Trophoblast cell (in vitro differentiated cells and primary cell): Measurements from ENCODE around the gene ATXN1.
A peak's percentile ranks its signal among the peaks of the same experiment; 100 is the strongest.

ENCODE experiments used
- DNase-seq, 2 donors: peaks; one replicate each; pipeline ENCODE4 v3.0.0-alpha.2; 2016
- H2AFZ ChIP-seq: 2 replicates; pipeline ENCODE4 v1.6.1; 2013; ENCODE audit warnings: low read length, moderate library complexity, mild to moderate bottlenecking; ENCODE audit not compliant: insufficient read depth, poor library complexity
- H2AK5ac ChIP-seq: 2 replicates; pipeline ENCODE4 v1.6.1; 2013; ENCODE audit warnings: mild to moderate bottlenecking, low read length
- H2BK120ac ChIP-seq: 2 replicates; pipeline ENCODE4 v1.6.1; 2013; ENCODE audit warnings: low read length, mild to moderate bottlenecking, moderate library complexity; ENCODE audit not compliant: insufficient read depth, poor library complexity
- H2BK12ac ChIP-seq: 2 replicates; pipeline ENCODE4 v1.6.1; 2013; ENCODE audit warnings: mild to moderate bottlenecking, low read length, moderate library complexity
- H2BK5ac ChIP-seq: 2 replicates; pipeline ENCODE4 v1.6.1; 2013; ENCODE audit warnings: low read length, low read depth, moderate library complexity, mild to moderate bottlenecking; ENCODE audit not compliant: poor library complexity
- H3K14ac ChIP-seq: 2 replicates; pipeline ENCODE4 v1.6.1; 2013; ENCODE audit warnings: mild to moderate bottlenecking, low read length
- H3K18ac ChIP-seq: 2 replicates; pipeline ENCODE4 v1.6.1; 2013; ENCODE audit warnings: mild to moderate bottlenecking, low read length
- H3K23ac ChIP-seq: 2 replicates; pipeline ENCODE4 v1.6.1; 2013; ENCODE audit warnings: low read length
- H3K27ac ChIP-seq: 2 replicates; pipeline ENCODE4 v1.5.1; 2013; ENCODE audit warnings: low read depth, mild to moderate bottlenecking, inconsistent platforms, low read length, moderate library complexity
- H3K27me3 ChIP-seq: 2 replicates; pipeline ENCODE4 v1.6.1; 2013; ENCODE audit warnings: inconsistent platforms, mild to moderate bottlenecking, low read length, moderate library complexity; ENCODE audit not compliant: insufficient read depth
- H3K36me3 ChIP-seq, 2 experiments: 1 replicate in 1 of 2; 2 replicates in 1 of 2; pipeline ENCODE4 v1.6.1; 2013; ENCODE audit warnings: low read length in 2 of 2, mild to moderate bottlenecking in 2 of 2, moderate library complexity in 1 of 2; ENCODE audit not compliant: insufficient read depth in 2 of 2, control insufficient read depth in 1 of 2
- H3K4ac ChIP-seq: 2 replicates; pipeline ENCODE4 v1.6.1; 2013; ENCODE audit warnings: low read depth, mild to moderate bottlenecking, low read length, moderate library complexity
- H3K4me1 ChIP-seq, 2 experiments: 1 replicate in 1 of 2; 2 replicates in 1 of 2; pipeline ENCODE4 v1.6.1; 2013; ENCODE audit warnings: low read length in 2 of 2, mild to moderate bottlenecking in 2 of 2, moderate library complexity in 1 of 2; ENCODE audit not compliant: insufficient read depth in 2 of 2, control insufficient read depth in 1 of 2
- H3K4me2 ChIP-seq: 2 replicates; pipeline ENCODE4 v1.6.1; 2013; ENCODE audit warnings: inconsistent platforms, mild to moderate bottlenecking, low read length, moderate library complexity
- H3K4me3 ChIP-seq: 2 replicates; pipeline ENCODE4 v1.5.1; 2013; ENCODE audit warnings: mild to moderate bottlenecking, low read depth, low read length, inconsistent platforms
- H3K79me1 ChIP-seq: one replicate; pipeline ENCODE4 v1.6.1; 2013; ENCODE audit warnings: low read length
- H3K79me2 ChIP-seq: 2 replicates; pipeline ENCODE4 v1.6.1; 2013; ENCODE audit warnings: low read length, mild to moderate bottlenecking; ENCODE audit not compliant: control insufficient read depth, insufficient read depth, poor library complexity
- H3K9ac ChIP-seq: 2 replicates; pipeline ENCODE4 v1.6.1; 2013; ENCODE audit warnings: mild to moderate bottlenecking, low read length
- H3K9me3 ChIP-seq: 2 replicates; pipeline ENCODE4 v1.6.1; 2013; ENCODE audit warnings: low read depth, mild to moderate bottlenecking, control low read depth, inconsistent platforms, low read length; ENCODE audit not compliant: insufficient read depth
- H4K12ac ChIP-seq: 2 replicates; pipeline ENCODE4 v1.6.1; 2013; ENCODE audit warnings: low read depth, mild to moderate bottlenecking, low read length, moderate library complexity
- H4K8ac ChIP-seq: 2 replicates; pipeline ENCODE4 v1.6.1; 2013; ENCODE audit warnings: low read depth, mild to moderate bottlenecking, low read length, moderate library complexity
- H4K91ac ChIP-seq: one replicate; pipeline ENCODE4 v1.6.1; 2013; ENCODE audit warnings: low read depth, mild to moderate bottlenecking, low read length, moderate library complexity
- WGBS: extraction: QIAGEN DNeasy Blood & Tissue Kit; methylation state at CpG from one replicate; pipeline ENCODE4 v1.1.7; 2013; ENCODE audit warnings: missing lambda C conversion rate; ENCODE audit not compliant: insufficient read length, insufficient coverage; ENCODE audit errors: extremely low coverage; 5-methylcytosine and 5-hydroxymethylcytosine counted together

The ATXN1 gene

DNA sequence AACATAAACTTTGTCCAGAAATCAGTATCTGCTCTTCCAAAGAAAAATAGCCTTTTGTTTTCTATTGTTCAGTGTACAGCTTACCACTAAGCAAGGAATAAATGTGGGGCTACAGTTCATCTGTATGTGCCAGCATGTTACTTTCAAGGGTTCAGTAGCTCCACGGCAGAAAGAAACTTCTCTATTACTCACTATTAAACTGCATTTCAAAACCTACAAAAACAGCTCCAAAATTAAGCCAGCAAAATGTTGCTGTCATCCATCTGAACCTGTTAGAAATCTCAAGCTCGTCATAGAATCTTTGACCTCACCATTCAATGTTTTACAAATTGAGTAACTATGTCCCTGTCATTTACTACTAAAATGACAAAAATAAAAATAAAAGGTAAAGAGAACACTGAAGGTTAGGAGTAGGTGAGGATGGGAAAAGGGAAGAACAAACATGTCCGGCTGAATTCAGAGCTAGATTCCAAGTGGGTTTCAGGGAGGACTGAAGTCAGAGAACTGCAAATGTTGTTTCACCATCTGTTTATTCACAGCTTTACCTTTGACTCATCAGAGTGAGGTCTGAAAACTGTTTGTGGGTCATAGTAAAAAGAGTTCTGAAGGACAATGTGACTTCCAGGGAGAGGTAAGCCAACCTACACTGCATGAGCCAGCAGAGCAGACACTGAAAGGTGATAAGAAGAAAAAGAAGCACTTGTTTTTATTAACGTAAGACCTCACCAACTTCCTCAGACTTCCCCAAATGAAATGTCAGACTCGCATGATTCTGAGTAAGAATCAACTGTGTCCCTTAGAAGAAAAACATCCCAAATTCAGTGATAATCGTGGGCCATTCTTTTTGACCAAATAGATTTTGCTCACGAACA lies 62.0 kb downstream of the ATXN1 start:
- H2BK120ac ChIP-seq, result no peak overlapping the region
- no peak overlapping the region for H3K27ac ChIP-seq
- no peaks in the 10 kb centered on the region for H3K36me3 ChIP-seq
- H3K4me1 ChIP-seq, result peaks cover 0 to 4% of the 10 kb centered on the region in 2 experiments
- H2AFZ ChIP-seq, result no peak overlapping the region
- no peak overlapping the region for H3K4me3 ChIP-seq
- no peaks in the 10 kb centered on the region for H3K9me3 ChIP-seq
- no peak overlapping the region for H4K91ac ChIP-seq
- H3K27me3 ChIP-seq, result no peaks in the 10 kb centered on the region
- no peak overlapping the region for H2AK5ac ChIP-seq
- no peaks in the 10 kb centered on the region for H3K79me1 ChIP-seq
- H3K23ac ChIP-seq, result no peak overlapping the region
- H4K12ac ChIP-seq, result no peak overlapping the region
- H3K79me2 ChIP-seq, result no peaks in the 10 kb centered on the region
- H3K14ac ChIP-seq, result no peak overlapping the region
- H2BK5ac ChIP-seq, result no peak overlapping the region
- no peak for DNase-seq
- H3K18ac ChIP-seq, result no peak overlapping the region
- H3K4me2 ChIP-seq, result no peak overlapping the region
- H2BK12ac ChIP-seq, result no peak overlapping the region
- no peak overlapping the region for H3K4ac ChIP-seq
- H4K8ac ChIP-seq, result no peak overlapping the region
- no CpG with 5 or more reads among the region's 7 CpGs for WGBS
- no peak overlapping the region for H3K9ac ChIP-seq

DNA sequence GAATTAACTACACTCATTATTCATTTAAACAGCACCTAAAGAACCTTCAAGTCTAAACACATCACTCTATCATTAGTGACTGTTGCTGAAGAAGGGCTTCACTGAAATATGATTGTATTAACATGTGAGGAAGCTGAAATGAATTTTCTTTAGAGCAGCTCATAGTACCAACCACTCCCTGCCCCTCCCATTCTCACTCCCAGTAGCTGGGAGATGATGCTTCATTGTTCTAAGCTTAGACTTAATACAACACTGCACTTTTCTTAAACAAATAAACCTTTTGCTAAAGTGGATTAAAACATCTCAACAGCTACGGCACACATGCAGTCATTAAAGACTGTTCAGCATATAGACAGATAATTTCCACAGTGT lies 63.1 kb downstream of the ATXN1 start:
- no peak overlapping the region for H3K4me3 ChIP-seq
- no peak overlapping the region for H3K27ac ChIP-seq

DNA sequence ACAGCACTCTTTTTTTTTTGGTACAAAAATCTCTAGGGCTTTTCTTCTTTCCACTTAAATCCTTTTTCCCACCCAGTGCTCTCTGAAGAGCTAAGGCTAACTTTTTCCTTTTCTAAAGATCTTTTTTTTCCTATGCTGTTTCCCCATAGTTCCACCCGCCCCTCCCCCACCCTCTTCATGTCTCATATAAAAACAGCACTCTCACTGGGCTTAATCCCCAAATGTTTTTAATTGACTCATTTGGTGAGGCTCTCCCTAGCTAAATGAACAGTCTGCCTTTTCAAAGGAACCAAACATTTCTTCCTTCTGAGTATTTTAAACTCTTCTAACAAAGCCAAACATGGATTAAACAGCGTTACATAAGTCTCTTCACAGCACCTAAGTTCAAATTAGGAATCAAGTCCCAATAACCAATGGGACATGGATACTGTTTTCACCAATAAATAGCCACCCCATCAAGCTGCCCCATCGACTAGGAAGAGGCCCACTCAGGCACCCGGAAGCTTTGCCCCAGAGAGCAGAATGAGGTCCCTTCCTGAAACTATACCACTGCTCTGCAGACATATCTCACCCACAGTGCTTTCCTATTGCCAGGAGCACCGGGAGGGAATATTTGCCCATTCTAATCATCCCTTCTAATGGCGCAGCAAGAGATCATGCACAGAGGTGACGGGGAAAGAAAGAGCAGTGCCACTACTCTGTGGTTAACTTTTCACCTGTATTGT lies 63.7 kb downstream of the ATXN1 start:
- no peak overlapping the region for H4K8ac ChIP-seq
- H3K14ac ChIP-seq, result no peak overlapping the region
- H2AFZ ChIP-seq, result no peak overlapping the region
- H3K4me3 ChIP-seq, result no peak overlapping the region
- H2AK5ac ChIP-seq, result no peak overlapping the region
- no peak overlapping the region for H3K27ac ChIP-seq
- H3K4ac ChIP-seq, result no peak overlapping the region
- H3K79me1 ChIP-seq, result no peaks in the 10 kb centered on the region
- H3K9me3 ChIP-seq, result no peaks in the 10 kb centered on the region
- no peaks in the 10 kb centered on the region for H3K27me3 ChIP-seq
- no peaks in the 10 kb centered on the region for H3K36me3 ChIP-seq
- no peak overlapping the region for H2BK120ac ChIP-seq
- WGBS, result no CpG with 5 or more reads among the region's 7 CpGs
- no peaks in the 10 kb centered on the region for H3K79me2 ChIP-seq
- peak overlapping the region; percentile 9 for H3K9ac ChIP-seq
- no peak overlapping the region for H4K91ac ChIP-seq
- no peak overlapping the region for H4K12ac ChIP-seq
- no peak overlapping the region for H2BK5ac ChIP-seq
- H3K18ac ChIP-seq, result no peak overlapping the region
- H3K4me2 ChIP-seq, result no peak overlapping the region
- H2BK12ac ChIP-seq, result no peak overlapping the region
- no peak overlapping the region for H3K23ac ChIP-seq
- DNase-seq, result no peak
- peaks cover 0 to 4% of the 10 kb centered on the region in 2 experiments for H3K4me1 ChIP-seq

More for the DNA sequence above, 63.1 kb downstream of the ATXN1 start:
- H4K91ac ChIP-seq, result no peak overlapping the region
- H4K12ac ChIP-seq, result no peak overlapping the region
- H3K4me1 ChIP-seq, result peaks cover 0 to 4% of the 10 kb centered on the region in 2 experiments
- H3K27me3 ChIP-seq, result no peaks in the 10 kb centered on the region
- H3K23ac ChIP-seq, result no peak overlapping the region
- H2AK5ac ChIP-seq, result no peak overlapping the region
- H3K9ac ChIP-seq, result no peak overlapping the region
- H3K9me3 ChIP-seq, result no peaks in the 10 kb centered on the region
- no peaks in the 10 kb centered on the region for H3K79me2 ChIP-seq
- H3K4ac ChIP-seq, result no peak overlapping the region
- H3K79me1 ChIP-seq, result no peaks in the 10 kb centered on the region
- no peak overlapping the region for H2BK5ac ChIP-seq
- H2BK12ac ChIP-seq, result no peak overlapping the region
- H3K18ac ChIP-seq, result no peak overlapping the region
- H2AFZ ChIP-seq, result no peak overlapping the region
- no peak overlapping the region for H3K4me2 ChIP-seq
- H2BK120ac ChIP-seq, result no peak overlapping the region
- H3K14ac ChIP-seq, result no peak overlapping the region
- no peak overlapping the region for H4K8ac ChIP-seq
- DNase-seq, result no peak
- no CpG with 5 or more reads among the region's 1 CpG for WGBS
- H3K36me3 ChIP-seq, result no peaks in the 10 kb centered on the region

DNA sequence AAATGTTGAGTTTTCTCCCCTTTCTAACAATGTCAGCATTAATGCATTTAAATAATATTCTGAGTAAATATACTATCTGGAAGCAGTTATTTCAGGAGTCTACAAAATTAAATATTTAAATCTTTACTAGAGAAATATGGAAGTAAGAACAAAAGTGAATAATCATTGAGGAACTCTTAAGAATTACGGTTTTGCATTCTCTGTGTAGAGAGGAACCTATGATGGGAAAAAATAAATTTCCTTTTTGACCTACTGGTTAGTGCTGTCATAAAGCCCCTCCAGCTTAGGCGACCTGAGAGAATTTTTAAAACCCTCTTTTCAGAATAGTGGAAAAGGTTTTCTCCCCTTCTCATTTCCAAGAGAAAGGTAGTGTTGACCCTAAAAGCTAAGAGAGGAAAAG lies 64.8 kb downstream of the ATXN1 start:
- Histone ChIP-seq H3K79me2 (no peaks in the 10 kb centered on the region), H3K9ac (no peak overlapping the region), H3K4me1 (peaks cover 0 to 4% of the 10 kb centered on the region in 2 experiments), H3K4me2 (no peak overlapping the region), H3K27ac (no peak overlapping the region), H3K18ac (no peak overlapping the region), H3K23ac (no peak overlapping the region), H2BK12ac (no peak overlapping the region), H3K14ac (no peak overlapping the region), H2AFZ (no peak overlapping the region), H2AK5ac (no peak overlapping the region), H3K36me3 (no peaks in the 10 kb centered on the region), H4K91ac (no peak overlapping the region), H4K8ac (no peak overlapping the region), H3K4me3 (no peak overlapping the region), H3K79me1 (no peaks in the 10 kb centered on the region), H2BK5ac (no peak overlapping the region), H3K9me3 (no peaks in the 10 kb centered on the region), H3K4ac (no peak overlapping the region), H4K12ac (no peak overlapping the region), H2BK120ac (no peak overlapping the region), H3K27me3 (no peaks in the 10 kb centered on the region)
- no CpG with 5 or more reads among the region's 2 CpGs for WGBS
- DNase-seq, result no peak
